HUDEP-2 (cell line): ENCODE results near the gene STRA6.

Experiments used
- DNase-seq, 76 experiments: peaks; one replicate each; lab custom pipeline; 2025; ENCODE audit not compliant: unreplicated experiment in 76 of 76; lab: John Stamatoyannopoulos, UW

The STRA6 gene

DNA sequence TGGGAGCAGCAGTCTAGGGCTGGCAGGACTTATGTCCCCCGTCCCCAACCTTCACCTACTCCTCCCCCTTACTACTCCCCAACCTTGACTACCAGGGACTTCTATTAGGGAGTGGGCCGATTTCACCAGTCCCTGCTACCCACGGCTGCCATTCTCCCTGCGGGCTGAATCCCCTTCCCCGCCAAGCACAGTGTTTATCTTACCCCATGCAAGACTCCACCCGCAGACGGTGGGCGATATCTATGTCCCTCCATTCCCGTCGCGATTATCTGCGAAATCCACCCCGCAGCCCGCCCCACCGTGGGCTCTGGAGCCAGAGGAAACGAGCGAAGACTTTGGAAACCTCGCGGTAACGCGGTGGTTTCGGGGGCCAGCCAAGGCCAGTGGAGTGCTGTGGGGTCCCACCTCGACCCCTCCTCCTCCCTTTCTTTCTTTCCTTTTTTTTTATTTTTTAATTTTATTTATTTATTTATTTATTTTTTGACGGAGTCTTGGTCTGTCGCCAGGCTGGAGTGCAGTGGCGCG, 67.5 kb downstream of the STRA6 start:
- no peak for DNase-seq

DNA sequence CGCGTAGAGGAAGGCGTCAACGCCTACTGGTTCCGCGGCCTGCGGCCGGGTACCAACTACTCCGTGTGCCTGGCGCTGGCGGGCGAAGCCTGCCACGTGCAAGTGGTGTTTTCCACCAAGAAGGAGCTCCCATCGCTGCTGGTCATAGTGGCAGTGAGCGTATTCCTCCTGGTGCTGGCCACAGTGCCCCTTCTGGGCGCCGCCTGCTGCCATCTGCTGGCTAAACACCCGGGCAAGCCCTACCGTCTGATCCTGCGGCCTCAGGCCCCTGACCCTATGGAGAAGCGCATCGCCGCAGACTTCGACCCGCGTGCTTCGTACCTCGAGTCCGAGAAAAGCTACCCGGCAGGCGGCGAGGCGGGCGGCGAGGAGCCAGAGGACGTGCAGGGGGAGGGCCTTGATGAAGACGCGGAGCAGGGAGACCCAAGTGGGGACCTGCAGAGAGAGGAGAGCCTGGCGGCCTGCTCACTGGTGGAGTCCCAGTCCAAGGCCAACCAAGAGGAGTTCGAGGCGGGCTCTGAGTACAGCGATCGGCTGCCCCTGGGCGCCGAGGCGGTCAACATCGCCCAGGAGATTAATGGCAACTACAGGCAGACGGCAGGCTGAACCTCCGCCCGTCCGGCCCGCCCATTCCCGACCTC, 68.1 kb downstream of the STRA6 start:
- peak in 25 of 76 experiments; percentile 1 to 59 (median 27) for DNase-seq

DNA sequence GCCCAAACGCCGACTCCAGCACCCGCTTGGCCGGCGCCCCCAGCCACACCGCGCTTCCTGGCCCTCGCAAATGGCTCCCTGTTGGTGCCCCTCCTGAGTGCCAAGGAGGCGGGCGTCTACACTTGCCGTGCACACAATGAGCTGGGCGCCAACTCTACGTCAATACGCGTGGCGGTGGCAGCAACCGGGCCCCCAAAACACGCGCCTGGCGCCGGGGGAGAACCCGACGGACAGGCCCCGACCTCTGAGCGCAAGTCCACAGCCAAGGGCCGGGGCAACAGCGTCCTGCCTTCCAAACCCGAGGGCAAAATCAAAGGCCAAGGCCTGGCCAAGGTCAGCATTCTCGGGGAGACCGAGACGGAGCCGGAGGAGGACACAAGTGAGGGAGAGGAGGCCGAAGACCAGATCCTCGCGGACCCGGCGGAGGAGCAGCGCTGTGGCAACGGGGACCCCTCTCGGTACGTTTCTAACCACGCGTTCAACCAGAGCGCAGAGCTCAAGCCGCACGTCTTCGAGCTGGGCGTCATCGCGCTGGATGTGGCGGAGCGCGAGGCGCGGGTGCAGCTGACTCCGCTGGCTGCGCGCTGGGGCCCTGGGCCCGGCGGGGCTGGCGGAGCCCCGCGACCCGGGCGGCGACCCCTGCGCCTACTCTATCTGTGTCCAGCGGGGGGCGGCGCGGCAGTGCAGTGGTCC, 68.7 kb downstream of the STRA6 start:
- DNase-seq: no peak

DNA sequence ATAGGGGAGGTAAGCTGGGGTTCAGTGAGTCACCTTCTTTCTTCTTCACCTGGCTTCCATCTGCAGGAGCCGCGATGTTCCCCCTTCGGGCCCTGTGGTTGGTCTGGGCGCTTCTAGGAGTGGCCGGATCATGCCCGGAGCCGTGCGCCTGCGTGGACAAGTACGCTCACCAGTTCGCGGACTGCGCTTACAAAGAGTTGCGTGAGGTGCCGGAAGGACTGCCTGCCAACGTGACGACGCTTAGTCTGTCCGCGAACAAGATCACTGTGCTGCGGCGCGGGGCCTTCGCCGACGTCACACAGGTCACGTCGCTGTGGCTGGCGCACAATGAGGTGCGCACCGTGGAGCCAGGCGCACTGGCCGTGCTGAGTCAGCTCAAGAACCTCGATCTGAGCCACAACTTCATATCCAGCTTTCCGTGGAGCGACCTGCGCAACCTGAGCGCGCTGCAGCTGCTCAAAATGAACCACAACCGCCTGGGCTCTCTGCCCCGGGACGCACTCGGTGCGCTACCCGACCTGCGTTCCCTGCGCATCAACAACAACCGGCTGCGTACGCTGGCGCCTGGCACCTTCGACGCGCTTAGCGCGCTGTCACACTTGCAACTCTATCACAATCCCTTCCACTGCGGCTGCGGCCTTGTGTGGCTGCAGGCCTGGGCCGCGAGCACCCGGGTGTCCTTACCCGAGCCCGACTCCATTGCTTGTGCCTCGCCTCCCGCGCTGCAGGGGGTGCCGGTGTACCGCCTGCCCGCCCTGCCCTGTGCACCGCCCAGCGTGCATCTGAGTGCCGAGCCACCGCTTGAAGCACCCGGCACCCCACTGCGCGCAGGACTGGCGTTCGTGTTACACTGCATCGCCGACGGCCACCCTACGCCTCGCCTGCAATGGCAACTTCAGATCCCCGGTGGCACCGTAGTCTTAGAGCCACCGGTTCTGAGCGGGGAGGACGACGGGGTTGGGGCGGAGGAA, 69.6 kb downstream of the STRA6 start:
- peak in 1 of 76 experiments; percentile 12 for DNase-seq

DNA sequence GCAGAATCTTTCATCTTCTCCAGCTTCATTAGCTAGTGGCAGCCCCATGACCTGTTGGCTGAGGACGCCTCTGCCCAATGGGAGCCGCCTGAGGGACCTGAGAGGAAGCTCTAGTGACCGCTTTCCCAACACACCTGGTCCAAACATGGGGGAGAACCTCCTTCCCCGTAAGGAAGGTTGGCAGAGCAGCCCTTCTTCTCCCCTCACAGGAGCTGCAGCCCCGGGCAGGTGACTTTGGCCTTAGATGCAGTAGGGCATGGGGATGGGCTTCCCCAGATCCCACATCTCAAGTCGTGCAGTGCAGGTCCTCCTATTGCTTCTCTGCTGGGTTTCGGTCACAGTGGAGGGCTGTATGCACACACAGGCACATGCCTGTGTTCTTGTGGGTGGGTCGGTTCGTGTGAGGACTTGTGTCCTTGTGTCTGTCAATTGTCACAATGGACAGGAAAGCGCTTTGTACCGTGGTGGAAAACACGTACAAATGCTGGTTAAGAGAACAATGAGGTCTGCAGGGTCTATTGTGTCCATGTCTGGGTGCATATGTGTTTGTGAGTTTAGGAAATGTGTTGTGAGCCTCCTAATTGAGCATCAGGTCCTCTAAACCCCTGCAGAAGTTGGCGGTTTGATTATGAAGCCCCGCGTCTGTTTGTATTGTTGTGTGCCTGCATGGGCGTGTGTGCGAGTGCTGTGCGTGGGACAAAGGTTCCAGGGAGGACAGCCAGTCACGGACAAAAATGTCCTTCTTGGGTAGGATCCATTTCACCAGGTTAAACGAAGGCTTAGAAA, 70.8 kb downstream of the STRA6 start:
- DNase-seq: no peak

DNA sequence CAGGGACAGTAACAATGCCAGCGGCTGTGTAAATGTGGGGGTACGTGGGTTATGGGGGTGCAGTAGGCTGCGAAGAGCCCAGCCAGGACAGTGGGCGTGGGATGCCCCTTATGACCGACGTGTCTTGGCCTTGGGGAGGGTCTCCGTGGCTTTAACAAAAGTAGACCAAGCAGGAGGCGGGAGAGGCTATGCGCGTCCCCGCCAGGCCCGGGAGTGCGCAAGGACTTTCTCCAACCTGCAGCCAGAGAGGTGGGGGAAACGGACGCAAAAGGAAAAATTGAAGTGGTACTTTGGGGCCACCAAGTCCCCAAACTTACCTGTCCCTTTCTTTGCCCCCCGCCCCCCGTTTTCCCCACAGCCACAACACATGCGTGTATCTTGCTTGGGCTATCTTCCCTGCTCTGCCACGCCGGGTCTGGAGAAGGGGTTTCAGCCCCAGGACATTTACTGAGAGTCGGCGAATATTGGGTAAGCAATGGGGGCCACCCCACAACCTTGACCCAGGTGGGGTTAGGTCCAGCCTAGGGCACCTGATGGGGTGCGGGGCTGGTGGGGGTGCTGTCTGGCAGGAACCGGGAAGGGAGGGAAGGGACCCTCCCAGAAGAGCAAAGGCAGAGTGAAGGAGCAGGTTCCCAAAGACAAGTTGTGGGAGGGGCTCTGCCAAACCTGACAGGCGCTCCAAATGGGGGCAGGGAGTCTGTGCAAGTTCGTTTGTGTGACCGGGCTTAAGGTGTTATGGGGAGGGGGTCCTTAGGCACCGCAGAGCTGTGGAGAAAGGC, 71.5 kb downstream of the STRA6 start:
- DNase-seq: no peak

DNA sequence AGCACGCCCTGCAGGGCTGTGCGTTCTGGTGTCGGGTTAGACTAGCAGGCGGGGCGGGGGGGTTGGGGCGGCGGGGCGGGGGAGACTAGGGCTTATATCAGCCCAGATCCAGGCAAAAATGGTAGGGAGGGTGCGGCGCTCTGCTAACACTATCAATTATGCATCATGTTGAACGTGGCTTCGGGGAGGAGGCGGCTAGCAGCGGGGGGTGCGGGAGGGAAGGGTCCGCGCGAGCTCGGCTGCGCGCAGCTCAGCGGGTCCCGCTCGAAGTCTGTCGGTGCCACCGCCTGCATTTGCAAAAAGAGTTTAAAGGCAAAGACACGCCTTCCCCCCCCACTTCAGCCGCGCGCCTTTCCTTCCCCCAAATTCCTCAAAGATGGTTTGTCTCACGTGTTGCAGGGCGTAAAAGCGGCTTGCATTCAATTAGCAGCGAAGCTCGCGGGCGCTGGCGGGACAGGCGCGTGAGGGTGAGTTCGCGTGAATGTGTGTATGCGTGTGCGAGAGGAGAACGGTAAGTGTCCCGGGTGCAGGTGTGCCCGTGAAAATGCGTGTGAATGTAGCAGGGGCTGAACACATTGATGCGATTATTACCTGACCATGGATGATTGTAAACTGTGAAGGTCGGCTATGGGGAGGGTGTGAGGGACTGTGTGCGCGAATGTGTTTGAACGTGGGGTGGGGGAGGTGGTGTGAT, 72.3 kb downstream of the STRA6 start, which contains the start of gene ISLR2:
ISLR2 (plus strand) TSS at position 432 of the 694 bp plus-strand sequence. CDS start 2,169 bp downstream, outside the sequence.
- DNase-seq: peak in 2 of 76 experiments; percentile 6 to 11

DNA sequence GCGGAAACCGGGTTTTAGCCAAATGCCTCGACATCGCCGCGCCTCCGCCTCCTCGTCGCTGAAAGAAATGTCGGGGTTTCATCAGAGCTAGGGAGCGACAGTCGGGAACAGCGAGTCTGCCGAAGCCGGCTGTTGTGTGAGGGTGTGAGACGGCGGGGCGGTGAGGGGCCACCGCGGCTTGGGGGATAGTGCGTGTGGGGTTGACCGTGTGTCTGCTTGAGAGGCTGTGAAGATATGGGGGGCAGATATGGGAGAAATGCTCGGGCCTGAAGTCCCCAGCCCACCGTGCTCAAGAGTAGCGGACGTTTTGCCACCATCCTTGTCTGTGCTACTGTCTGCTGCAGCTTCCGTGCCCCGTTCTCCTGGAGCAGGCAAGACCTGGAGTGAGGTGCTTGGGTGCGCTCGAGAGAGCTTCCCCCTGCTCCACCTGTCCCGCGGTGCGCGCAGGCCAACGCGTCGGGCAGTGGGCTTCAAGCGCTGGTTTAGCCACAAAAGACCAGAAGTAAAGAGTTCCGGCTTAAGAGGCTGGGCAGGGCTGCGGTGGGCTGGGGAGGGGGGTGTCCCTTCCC, 72.9 kb downstream of the STRA6 start:
- no peak for DNase-seq
